Measurements from ENCODE around the gene POU3F3. TPM values are rescaled to one million over a fixed set of nuclear protein-coding genes. Genes with fewer than 3 reads are reported as not detected.

The POU3F3 gene
- total RNA-seq, 1 donor from 2014 or later: not detected

- Histone ChIP-seq H3K36me3 (no peaks in the 10 kb centered on the region), H3K27me3 (ENCODE audit: low read depth) (no peaks in the 10 kb centered on the region), H3K9me3 (no peaks in the 10 kb centered on the region), H3K4me1 (no peaks in the 10 kb centered on the region), H3K4me3 (no peak overlapping the region), H3K27ac (no peak overlapping the region)
- intact Hi-C loops (cut with DNase I): no loop called here
- no peak for ATAC-seq
- DNase-seq: no peak
- TF ChIP-seq, protein P1, sequence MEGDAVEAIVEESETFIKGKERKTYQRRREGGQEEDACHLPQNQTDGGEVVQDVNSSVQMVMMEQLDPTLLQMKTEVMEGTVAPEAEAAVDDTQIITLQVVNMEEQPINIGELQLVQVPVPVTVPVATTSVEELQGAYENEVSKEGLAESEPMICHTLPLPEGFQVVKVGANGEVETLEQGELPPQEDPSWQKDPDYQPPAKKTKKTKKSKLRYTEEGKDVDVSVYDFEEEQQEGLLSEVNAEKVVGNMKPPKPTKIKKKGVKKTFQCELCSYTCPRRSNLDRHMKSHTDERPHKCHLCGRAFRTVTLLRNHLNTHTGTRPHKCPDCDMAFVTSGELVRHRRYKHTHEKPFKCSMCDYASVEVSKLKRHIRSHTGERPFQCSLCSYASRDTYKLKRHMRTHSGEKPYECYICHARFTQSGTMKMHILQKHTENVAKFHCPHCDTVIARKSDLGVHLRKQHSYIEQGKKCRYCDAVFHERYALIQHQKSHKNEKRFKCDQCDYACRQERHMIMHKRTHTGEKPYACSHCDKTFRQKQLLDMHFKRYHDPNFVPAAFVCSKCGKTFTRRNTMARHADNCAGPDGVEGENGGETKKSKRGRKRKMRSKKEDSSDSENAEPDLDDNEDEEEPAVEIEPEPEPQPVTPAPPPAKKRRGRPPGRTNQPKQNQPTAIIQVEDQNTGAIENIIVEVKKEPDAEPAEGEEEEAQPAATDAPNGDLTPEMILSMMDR (IDR thresholded peaks at IDR 0.05): no peak
Observed at GRCh38 chr2:104891145-104891544, 37.2 kb downstream of the POU3F3 start.

DNA sequence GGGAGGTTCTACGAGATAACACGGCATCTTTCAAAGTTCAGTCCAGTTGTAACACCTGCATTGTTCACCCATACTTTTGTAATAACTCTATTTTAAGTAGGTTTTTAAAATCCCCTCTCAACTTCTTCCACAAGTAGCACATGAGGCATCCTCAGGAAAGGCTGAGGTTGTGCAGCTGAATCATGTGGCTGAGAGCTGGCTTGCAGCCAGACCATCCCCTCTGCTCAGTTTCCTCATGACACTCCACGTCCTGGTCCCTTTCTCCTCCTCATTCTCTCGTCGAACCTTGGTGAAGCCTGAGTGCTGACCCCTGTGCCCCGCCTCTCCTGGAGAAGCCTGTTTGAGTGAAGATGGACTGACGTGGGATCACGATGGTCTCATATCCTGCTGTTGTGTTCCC, 42.5 kb downstream of the POU3F3 start:
- TF ChIP-seq, protein P1 (IDR thresholded peaks at IDR 0.05): no peak
- H3K9me3 ChIP-seq: no peaks in the 10 kb centered on the region
- DNase-seq (no peak), ATAC-seq (no peak)
- no peaks in the 10 kb centered on the region for H3K4me1 ChIP-seq
- no peaks in the 10 kb centered on the region for H3K36me3 ChIP-seq
- intact Hi-C loops (cut with DNase I): no loop called here
- H3K4me3 ChIP-seq: no peak overlapping the region
- peaks cover 6% of the 10 kb centered on the region for H3K27me3 ChIP-seq (ENCODE audit: low read depth)
- H3K27ac ChIP-seq: no peak overlapping the region

- H3K36me3 ChIP-seq: no peaks in the 10 kb centered on the region
- intact Hi-C loops (cut with DNase I): no loop called here
- DNase-seq (no peak), ATAC-seq (no peak)
- peaks cover 6% of the 10 kb centered on the region for H3K27me3 ChIP-seq (ENCODE audit: low read depth)
- H3K4me1 ChIP-seq: no peaks in the 10 kb centered on the region
- H3K9me3 ChIP-seq: no peaks in the 10 kb centered on the region
- no peak overlapping the region for H3K4me3 ChIP-seq
- no peak overlapping the region for H3K27ac ChIP-seq
- TF ChIP-seq, protein P1 (IDR thresholded peaks at IDR 0.05): no peak
Observed at GRCh38 chr2:104897515-104898184, 43.7 kb downstream of the POU3F3 start.

GRCh38 chr2:104900608-104901007, 46.7 kb downstream of the POU3F3 start:
- Histone ChIP-seq H3K27ac (no peak overlapping the region), H3K4me3 (no peak overlapping the region), H3K36me3 (no peaks in the 10 kb centered on the region), H3K4me1 (no peaks in the 10 kb centered on the region), H3K9me3 (no peaks in the 10 kb centered on the region), H3K27me3 (ENCODE audit: low read depth) (peaks cover 6% of the 10 kb centered on the region)
- intact Hi-C loops (cut with DNase I): no loop called here
- no peak for DNase-seq
- no peak for ATAC-seq
- TF ChIP-seq, protein P1 (IDR thresholded peaks at IDR 0.05): no peak

GRCh38 chr2:104901037-104901881, 47.3 kb downstream of the POU3F3 start:
- intact Hi-C loops (cut with DNase I): no loop called here
- ATAC-seq (no peak), DNase-seq (no peak)

More at GRCh38 chr2:104901037-104901881, 47.3 kb downstream of the POU3F3 start:
- Histone ChIP-seq H3K27ac (no peak overlapping the region), H3K36me3 (no peaks in the 10 kb centered on the region), H3K27me3 (ENCODE audit: low read depth) (peaks cover 6% of the 10 kb centered on the region), H3K9me3 (no peaks in the 10 kb centered on the region), H3K4me3 (no peak overlapping the region), H3K4me1 (no peaks in the 10 kb centered on the region)
- TF ChIP-seq, protein P1 (IDR thresholded peaks at IDR 0.05): no peak
